Activated T-cell treated with anti-CD3 and anti-CD28 coated beads, Interleukin-2, amount 50 U/mL, for 24 hours (primary cell): ENCODE measurements around the gene BRAP.
"Not testable (repeated sequence)": the region's sequence is repeated elsewhere in the genome, so short reads cannot be mapped to it uniquely, and the experiment has no call there.

Source experiments
- DNase-seq: peaks from one replicate; pipeline ENCODE4 v3.0.0-alpha.2; 2020
- H3K27ac Mint-ChIP-seq: 2 replicates; pipeline ENCODE4 v1.8.0; 2020; ENCODE audit warnings: mild to moderate bottlenecking, mixed read lengths
- H3K27me3 Mint-ChIP-seq: 2 replicates; pipeline ENCODE4 v1.8.0; 2020; ENCODE audit warnings: mixed read lengths
- H3K36me3 Mint-ChIP-seq: 2 replicates; pipeline ENCODE4 v1.8.0; 2020; ENCODE audit warnings: low read depth, mixed read lengths
- H3K4me1 Mint-ChIP-seq: 2 replicates; pipeline ENCODE4 v1.8.0; 2020; ENCODE audit warnings: low read depth, mixed read lengths
- H3K4me3 Mint-ChIP-seq: 2 replicates; pipeline ENCODE4 v1.8.0; 2020; ENCODE audit warnings: mild to moderate bottlenecking, moderate library complexity, mixed read lengths
- H3K9me3 Mint-ChIP-seq: 2 replicates; pipeline ENCODE4 v1.8.0; 2020; ENCODE audit warnings: mixed read lengths

BRAP gene

DNA sequence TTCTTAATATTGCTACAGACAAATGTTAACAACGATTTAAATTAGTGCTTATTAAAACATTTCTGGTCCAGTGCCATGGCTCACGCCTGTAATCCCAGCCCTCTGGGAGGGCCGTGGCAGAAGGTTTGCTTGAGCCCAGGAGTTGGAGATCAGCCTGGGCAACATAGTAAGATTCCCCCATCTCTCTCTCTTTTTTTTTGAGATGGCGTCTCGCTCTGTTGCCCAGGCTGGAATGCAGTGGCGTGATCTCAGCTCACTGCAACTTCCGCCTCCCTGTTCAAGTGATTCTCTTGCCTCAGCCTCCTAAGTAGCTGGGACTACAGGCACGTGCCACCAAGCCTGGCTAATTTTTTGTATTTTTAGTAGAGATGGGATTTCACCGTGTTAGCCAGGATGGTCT, 33.2 kb downstream of the BRAP start:
- peaks cover 73% of the 10 kb centered on the region for H3K36me3 Mint-ChIP-seq
- not testable (repeated sequence) for H3K27me3 Mint-ChIP-seq, H3K9me3 Mint-ChIP-seq, H3K27ac Mint-ChIP-seq, H3K4me1 Mint-ChIP-seq, H3K4me3 Mint-ChIP-seq, DNase-seq

DNA sequence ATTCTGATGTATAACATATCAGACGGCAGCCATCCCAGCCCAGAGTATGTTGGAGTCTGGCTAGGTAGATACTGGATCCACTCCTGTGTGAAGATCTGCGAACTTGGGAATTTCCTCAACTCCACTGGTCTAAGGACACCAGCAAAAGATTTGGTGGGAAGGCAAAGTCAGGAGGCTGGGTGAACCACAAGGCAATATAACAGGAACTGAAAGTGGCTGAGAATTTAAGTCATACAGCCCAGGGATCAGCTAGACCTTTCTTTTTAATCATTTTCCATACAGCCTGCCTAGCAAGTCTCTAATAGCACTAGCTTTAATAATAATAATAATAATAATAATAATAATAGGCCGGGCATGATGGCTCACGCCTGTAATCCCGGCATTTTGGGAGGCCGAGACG, 34.8 kb downstream of the BRAP start:
- H3K4me3 Mint-ChIP-seq, result no peak overlapping the region
- H3K27me3 Mint-ChIP-seq, result no peaks in the 10 kb centered on the region
- H3K27ac Mint-ChIP-seq, result no peak overlapping the region
- DNase-seq, result no peak
- H3K4me1 Mint-ChIP-seq, result no peaks in the 10 kb centered on the region
- no peaks in the 10 kb centered on the region for H3K9me3 Mint-ChIP-seq
- peaks cover 79% of the 10 kb centered on the region for H3K36me3 Mint-ChIP-seq

DNA sequence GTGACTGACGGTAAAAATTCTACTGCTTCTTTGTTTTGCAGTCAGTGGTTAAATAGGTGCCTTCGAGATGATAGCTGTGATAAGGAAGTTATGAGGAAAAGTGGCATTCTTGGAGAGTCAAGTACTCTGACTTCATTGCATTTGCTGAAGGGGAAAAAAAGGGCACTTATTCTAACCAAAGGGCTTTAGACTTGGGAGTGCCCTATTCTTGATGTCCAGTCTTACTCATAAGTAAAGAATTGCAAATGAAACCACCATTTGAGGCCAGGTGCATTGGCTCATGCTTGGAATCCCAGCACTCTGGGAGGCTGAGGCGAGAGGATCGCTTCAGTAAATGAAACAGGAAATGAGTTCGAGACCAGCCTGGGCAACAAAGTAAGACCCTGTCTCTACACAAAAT, 40.3 kb downstream of the BRAP start:
- no peaks in the 10 kb centered on the region for H3K4me1 Mint-ChIP-seq
- H3K36me3 Mint-ChIP-seq, result peaks cover 81% of the 10 kb centered on the region

DNA sequence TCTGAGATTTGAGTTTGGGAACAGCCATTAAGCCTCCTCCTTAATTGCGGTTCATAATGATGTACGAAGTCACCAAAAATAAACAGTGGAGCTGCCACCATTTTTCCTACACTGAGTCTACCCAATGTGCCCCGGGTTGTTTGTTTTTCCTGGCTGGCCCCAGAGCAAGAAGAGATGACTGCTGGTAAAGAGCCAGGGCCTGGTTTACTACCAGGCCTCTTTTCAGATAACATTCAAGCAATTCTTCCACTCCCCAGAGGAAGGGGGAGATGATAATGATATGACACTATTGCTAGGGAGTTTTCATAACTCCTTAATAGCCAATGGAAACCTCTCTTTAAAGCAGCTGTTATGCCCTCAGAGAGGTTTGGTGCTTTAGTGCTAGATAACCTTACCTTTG, 42.3 kb downstream of the BRAP start:
- no peak overlapping the region for H3K27ac Mint-ChIP-seq
- H3K9me3 Mint-ChIP-seq, result no peaks in the 10 kb centered on the region
- no peak overlapping the region for H3K4me3 Mint-ChIP-seq
- H3K27me3 Mint-ChIP-seq, result no peaks in the 10 kb centered on the region
- H3K4me1 Mint-ChIP-seq, result no peaks in the 10 kb centered on the region
- peaks cover 75% of the 10 kb centered on the region for H3K36me3 Mint-ChIP-seq
- no peak for DNase-seq

More for the DNA sequence above, 40.3 kb downstream of the BRAP start:
- Mint-ChIP-seq H3K27ac (no peak overlapping the region), H3K4me3 (no peak overlapping the region), H3K9me3 (no peaks in the 10 kb centered on the region), H3K27me3 (no peaks in the 10 kb centered on the region)
- DNase-seq, result no peak

DNA sequence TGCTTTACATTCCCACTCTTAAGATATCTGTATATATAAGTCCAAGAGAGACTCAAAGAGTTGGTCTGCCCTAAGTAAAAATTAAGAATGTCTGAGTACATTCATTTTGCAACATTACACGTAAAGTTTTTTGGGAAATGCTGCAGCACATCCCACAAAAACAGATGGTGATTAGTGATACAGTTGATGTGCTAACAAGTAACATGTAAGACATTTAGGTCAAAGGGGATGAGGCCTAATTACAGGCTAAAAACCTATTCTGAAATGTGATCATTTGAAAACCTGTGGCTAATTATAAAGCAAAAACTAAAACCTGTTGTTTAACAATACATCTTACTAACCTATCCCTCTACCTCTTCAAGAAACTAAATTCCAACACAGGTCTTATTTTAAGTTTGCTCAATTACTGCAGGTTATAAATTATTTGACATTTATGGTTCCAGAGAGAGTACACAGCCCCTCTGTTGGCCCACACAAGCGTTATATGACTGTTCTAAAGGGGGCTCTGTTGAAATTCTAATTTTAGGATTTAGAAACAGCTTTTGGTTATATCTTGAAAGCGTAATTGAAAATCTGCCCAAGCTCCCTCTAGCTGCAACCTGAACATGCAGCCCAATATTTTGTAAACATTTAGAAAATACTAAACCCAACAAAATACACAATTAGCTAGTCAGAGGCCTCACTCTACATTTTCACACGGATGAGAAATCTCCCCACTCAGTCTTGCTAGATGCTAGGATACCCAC, 42.9 kb downstream of the BRAP start:
- no peak for DNase-seq
- no peaks in the 10 kb centered on the region for H3K4me1 Mint-ChIP-seq
- no peak overlapping the region for H3K4me3 Mint-ChIP-seq
- no peaks in the 10 kb centered on the region for H3K27me3 Mint-ChIP-seq
- peaks cover 73% of the 10 kb centered on the region for H3K36me3 Mint-ChIP-seq
- no peaks in the 10 kb centered on the region for H3K9me3 Mint-ChIP-seq
- peak overlapping the region; percentile 22 for H3K27ac Mint-ChIP-seq

DNA sequence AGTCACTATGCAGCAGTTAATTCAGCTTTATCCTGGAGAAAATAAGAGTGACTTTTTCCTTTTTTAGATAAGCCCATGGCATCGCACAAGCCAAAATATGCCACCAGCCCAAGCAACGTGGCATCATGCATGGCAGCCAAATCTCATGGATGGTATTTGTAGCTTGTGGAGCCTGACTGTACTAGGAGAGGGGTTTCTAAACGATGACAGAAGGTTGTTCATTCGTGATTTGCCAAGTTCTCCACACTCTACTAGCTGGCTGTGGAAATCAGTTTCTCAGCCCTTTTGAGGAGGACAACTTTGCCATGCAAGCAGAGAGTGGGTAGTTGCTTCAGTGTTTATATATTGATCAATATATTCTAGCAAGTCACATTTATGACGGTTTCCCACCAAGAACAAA, 45.2 kb downstream of the BRAP start:
- DNase-seq, result no peak
- Mint-ChIP-seq H3K9me3 (no peaks in the 10 kb centered on the region), H3K27ac (no peak overlapping the region), H3K36me3 (peaks cover 50% of the 10 kb centered on the region), H3K27me3 (no peaks in the 10 kb centered on the region), H3K4me3 (no peak overlapping the region), H3K4me1 (no peaks in the 10 kb centered on the region)

DNA sequence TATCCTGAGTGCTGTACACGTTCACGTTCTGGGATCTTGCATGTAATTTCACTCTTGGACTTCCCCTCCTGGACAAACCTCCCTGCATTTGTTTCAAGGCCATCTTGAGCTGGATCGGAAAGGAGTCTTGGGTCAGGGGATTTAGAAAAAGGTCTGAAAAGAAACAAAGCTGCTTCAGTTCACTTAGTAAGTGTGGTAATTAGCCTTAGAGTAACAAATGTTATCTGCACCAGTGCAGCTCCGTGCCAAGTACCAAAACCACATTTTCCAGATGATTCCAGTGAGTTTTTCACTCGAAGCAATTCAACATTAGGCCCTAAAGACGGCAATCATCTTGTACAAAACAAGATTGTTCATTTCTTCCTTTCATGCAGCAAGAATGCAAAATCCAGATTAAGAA, 47.2 kb downstream of the BRAP start:
- Mint-ChIP-seq H3K27ac (no peak overlapping the region), H3K9me3 (no peaks in the 10 kb centered on the region), H3K36me3 (peaks cover 30% of the 10 kb centered on the region), H3K4me1 (no peaks in the 10 kb centered on the region), H3K27me3 (no peaks in the 10 kb centered on the region), H3K4me3 (no peak overlapping the region)
- DNase-seq, result no peak

DNA sequence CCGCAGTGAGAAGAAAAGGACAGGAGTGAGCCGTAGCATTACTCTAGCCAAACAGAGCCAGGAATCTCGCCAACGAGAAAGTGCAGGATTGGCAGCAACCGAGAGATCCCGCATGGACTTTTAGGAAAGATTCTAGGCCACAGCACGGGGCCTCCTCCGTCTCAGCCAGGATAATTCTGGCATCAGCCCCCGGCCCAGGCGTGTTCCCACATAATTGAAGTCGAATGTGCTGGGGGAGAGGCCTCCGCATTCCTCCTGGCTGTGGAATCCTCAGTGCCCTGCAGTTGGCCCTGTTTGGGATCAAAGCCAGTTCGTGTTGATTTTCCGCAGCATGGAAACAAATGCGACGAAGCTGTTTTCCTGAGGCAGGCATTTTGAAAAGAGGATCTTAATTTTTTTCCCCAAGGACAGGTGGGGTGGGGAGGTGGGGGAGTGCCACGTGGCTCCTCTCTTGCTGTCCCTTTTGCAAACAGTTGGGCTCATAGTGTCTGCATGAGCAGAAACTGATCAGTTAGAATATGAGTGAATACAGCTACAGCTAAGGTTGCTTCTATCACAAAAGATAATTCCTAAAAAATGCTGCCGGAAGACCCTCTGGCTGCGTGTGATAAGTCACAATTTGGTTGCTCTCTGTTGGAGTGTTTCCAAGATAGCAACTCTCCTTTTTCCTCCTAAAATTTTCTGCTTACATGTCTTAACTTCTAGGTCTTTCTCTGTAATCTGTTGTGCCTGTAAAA, 49.4 kb downstream of the BRAP start:
- peaks cover 13% of the 10 kb centered on the region for H3K36me3 Mint-ChIP-seq
- H3K4me1 Mint-ChIP-seq, result no peaks in the 10 kb centered on the region
- no peaks in the 10 kb centered on the region for H3K9me3 Mint-ChIP-seq
- no peak overlapping the region for H3K4me3 Mint-ChIP-seq
- no peak for DNase-seq
- no peak overlapping the region for H3K27ac Mint-ChIP-seq
- no peaks in the 10 kb centered on the region for H3K27me3 Mint-ChIP-seq

DNA sequence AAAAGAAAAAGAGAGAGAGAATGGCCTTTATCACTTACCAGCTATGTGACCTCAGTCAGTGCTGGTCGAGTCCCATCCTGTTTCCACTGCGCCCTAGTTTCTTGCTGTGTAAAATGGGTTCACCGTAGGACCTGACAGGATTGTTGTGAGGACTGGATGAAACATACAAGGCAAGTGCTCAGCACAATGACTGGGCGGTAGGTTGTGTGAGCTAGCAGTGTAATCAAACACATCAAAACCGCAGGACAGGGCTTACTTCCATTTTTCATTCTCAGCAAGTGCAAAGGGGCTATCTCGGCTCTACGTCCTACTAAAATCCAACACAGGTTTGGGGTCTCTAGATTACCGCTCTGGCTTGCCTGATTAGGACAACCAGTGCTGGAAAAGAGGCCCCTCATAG, 50.2 kb downstream of the BRAP start:
- Mint-ChIP-seq H3K9me3 (no peaks in the 10 kb centered on the region), H3K36me3 (peaks cover 9% of the 10 kb centered on the region), H3K27me3 (no peaks in the 10 kb centered on the region), H3K4me3 (no peak overlapping the region), H3K27ac (peak overlapping the region; percentile 32), H3K4me1 (no peaks in the 10 kb centered on the region)
- DNase-seq, result no peak

DNA sequence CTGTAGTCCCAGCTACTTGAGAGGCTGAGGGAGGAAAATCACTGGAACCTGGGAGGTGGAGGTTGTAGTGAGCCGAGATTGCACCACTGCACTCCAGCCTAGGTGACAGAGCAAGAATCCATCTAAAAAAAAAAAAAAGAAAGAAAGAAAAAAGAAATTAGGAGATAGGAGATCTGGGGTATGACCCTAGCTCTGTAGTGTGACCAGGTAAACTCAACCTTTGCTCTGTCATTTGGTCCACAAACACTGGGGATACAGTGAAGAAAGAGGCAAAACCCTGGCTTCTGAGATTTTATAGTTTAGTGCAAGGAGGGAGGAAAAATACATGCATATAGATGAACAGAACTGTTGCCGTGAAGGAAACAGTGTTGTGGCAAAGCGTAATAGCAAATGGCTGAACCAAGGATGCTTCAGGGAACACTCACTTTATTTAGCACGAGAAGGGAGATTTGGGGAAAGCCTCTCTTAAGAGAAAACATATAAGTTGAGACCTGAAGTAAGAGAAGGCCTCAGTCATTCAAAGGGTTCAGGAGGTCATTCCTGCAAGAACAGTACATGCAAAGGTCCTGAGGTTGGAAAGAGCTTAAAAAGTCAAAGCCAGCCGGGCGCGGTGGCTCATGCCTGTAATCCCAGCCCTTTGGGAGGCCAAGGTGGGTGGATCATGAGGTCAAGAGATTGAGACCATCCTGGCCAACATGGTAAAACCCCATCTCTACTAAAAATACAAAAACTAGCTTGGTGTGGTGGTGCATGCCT, 57.1 kb downstream of the BRAP start:
- Mint-ChIP-seq H3K36me3 (no peaks in the 10 kb centered on the region), H3K4me1 (no peaks in the 10 kb centered on the region), H3K4me3 (no peak overlapping the region), H3K27ac (no peak overlapping the region), H3K27me3 (no peaks in the 10 kb centered on the region), H3K9me3 (no peaks in the 10 kb centered on the region)
- DNase-seq, result no peak

DNA sequence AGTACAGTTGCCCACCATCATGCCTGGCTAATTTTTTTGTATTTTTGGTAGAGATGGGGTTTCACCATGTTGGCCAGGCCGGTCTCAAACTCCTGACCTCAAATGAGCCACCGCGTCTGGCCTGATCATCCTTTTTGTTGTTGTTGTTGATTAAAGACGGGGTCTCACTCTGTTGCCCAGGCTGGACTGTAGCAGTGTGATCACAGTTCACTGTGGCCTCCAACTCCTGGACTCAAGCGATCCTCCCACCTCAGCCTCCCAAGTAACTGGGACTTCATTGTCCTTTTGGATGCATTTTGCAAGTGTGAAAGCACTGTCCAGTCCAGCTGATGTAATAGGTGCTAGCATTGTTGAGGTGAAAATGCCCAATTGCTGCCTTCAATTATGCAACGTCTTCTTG, 59.5 kb downstream of the BRAP start:
- no peak overlapping the region for H3K27ac Mint-ChIP-seq
- no peaks in the 10 kb centered on the region for H3K27me3 Mint-ChIP-seq
- H3K36me3 Mint-ChIP-seq, result no peaks in the 10 kb centered on the region
- no peak overlapping the region for H3K4me3 Mint-ChIP-seq
- no peaks in the 10 kb centered on the region for H3K9me3 Mint-ChIP-seq
- no peaks in the 10 kb centered on the region for H3K4me1 Mint-ChIP-seq
- DNase-seq, result no peak

DNA sequence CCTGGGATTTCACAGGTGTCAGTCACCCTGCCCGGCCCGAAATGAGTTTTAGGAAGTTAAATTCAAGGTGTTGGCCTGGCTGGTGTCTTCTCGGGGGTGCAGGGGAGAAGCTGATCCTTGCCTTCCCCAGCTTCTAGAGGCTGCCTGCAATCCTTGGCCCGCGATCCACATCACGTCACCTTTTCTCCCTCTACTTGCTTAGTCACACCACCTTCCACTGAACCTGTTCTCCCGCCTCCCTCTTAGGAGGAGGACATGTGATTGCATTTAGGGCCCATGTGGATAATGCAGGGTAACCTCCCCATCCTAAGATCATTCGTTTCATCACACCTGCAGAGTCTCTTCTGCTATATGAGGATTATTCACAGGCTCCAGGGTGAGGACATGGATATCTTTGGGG, 61.2 kb downstream of the BRAP start:
- Mint-ChIP-seq H3K36me3 (no peaks in the 10 kb centered on the region), H3K27me3 (no peaks in the 10 kb centered on the region), H3K4me1 (no peaks in the 10 kb centered on the region), H3K4me3 (no peak overlapping the region), H3K27ac (no peak overlapping the region), H3K9me3 (no peaks in the 10 kb centered on the region)
- no peak for DNase-seq

DNA sequence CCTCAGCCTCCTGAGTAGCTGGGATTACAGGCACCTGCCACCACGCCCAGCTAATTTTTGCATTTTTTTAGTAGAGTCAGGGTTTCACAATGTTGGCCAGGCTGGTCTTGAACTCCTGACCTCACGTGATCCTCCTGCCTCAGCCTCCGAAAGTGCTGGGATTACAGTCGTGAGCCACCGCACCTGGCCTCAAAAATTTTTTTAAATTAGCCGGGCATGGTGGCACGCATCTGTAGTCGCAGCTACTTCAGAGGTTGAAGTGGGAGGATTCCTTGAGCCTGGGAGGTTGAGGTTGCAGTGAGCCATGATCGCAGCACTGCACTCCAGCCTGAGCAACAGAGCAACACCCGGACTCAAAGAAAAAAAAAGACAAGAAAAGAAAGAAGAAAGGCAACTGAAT, 67.9 kb downstream of the BRAP start:
- H3K27me3 Mint-ChIP-seq, H3K27ac Mint-ChIP-seq, DNase-seq, H3K9me3 Mint-ChIP-seq, H3K4me3 Mint-ChIP-seq, H3K36me3 Mint-ChIP-seq, H3K4me1 Mint-ChIP-seq: not testable (repeated sequence)

DNA sequence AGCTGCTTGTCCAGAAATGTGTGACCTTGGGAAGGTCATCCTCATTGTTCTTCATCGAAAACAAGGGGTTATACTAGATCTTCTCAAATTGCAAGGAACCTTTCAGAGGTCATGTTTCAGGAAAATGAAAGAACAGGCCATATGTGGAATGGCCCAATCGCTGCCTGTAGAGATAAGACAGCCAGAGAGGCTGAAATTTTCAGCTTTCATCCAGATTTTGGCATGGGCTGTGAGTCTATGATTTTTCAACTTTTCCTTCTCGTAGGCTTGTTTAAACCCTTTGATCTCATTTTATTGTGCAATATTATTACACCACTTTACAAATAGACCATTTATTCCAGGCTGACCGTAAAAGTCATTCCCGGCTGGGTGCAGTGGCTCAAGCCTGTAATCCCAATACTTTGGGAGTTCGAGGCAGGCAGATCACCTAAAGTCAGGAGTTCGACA, 69.6 kb downstream of the BRAP start:
- no peak for DNase-seq
- H3K27ac Mint-ChIP-seq, result no peak overlapping the region
- H3K4me1 Mint-ChIP-seq, result no peaks in the 10 kb centered on the region
- no peaks in the 10 kb centered on the region for H3K27me3 Mint-ChIP-seq
- no peaks in the 10 kb centered on the region for H3K36me3 Mint-ChIP-seq
- H3K4me3 Mint-ChIP-seq, result no peak overlapping the region
- H3K9me3 Mint-ChIP-seq, result no peaks in the 10 kb centered on the region

DNA sequence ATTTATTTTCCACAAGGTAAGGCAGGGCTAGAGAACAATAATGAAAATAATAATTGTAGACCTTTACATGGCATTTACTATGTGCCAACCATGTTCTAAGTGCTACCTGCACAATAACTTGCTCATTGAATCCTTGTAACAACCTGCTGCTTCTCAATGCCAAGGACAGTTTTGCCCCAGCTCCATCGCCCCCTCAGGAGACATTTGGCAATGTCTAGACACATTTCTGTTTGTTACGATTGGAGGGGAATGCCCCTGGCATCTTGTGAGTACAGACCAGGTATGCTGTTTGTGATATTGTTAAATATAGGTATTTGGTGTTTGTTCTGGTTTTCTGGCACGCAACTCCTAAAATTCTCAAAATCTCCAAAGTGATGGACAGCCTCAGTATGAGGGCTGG, 78.5 kb downstream of the BRAP start:
- no peak for DNase-seq
- no peaks in the 10 kb centered on the region for H3K4me1 Mint-ChIP-seq
- H3K9me3 Mint-ChIP-seq, result no peaks in the 10 kb centered on the region
- no peak overlapping the region for H3K27ac Mint-ChIP-seq
- H3K27me3 Mint-ChIP-seq, result no peaks in the 10 kb centered on the region
- H3K4me3 Mint-ChIP-seq, result no peak overlapping the region
- no peaks in the 10 kb centered on the region for H3K36me3 Mint-ChIP-seq
